Neural progenitor cell (in vitro differentiated cells): Measurements from ENCODE around the gene CDH23. TPM values are rescaled to one million over a fixed set of nuclear protein-coding genes. Genes with fewer than 3 reads are reported as not detected.

ENCODE experiments used
- DNase-seq: peaks from one replicate; pipeline ENCODE4 v3.0.0-alpha.2; 2016; ENCODE audit warnings: low spot score
- H2AFZ ChIP-seq: fragments of 200-600 bp; sonication (generic); replicated peaks from 2 replicates; pipeline ENCODE4 v1.6.1; 2016; ENCODE audit warnings: antibody characterized with exemption
- H3F3A ChIP-seq: fragments of 200-600 bp; sonication (generic); 2 replicates; pipeline ENCODE4 v1.6.1; 2016; ENCODE audit warnings: antibody characterized with exemption, low read depth
- H3K27ac ChIP-seq: fragments of 200-600 bp; sonication (generic); 2 replicates; pipeline ENCODE4 v1.5.1; 2016; ENCODE audit warnings: mild to moderate bottlenecking
- H3K27me3 ChIP-seq: fragments of 200-600 bp; sonication (generic); 2 replicates; pipeline ENCODE4 v1.6.1; 2016; ENCODE audit warnings: mild to moderate bottlenecking, moderate library complexity
- H3K36me3 ChIP-seq: fragments of 200-600 bp; sonication (generic); 2 replicates; pipeline ENCODE4 v1.5.1; 2016
- H3K4me1 ChIP-seq: fragments of 200-600 bp; sonication (generic); 2 replicates; pipeline ENCODE4 v1.6.1; 2016; ENCODE audit warnings: mixed run types
- H3K4me2 ChIP-seq: fragments of 200-600 bp; sonication (generic); 2 replicates; pipeline ENCODE4 v1.6.1; 2016
- H3K4me3 ChIP-seq: fragments of 200-600 bp; sonication (generic); 2 replicates; pipeline ENCODE4 v1.5.1; 2016
- H3K79me2 ChIP-seq: fragments of 200-600 bp; sonication (generic); 2 replicates; pipeline ENCODE4 v1.6.1; 2016; ENCODE audit warnings: low read depth
- H3K9ac ChIP-seq: fragments of 200-600 bp; sonication (generic); 2 replicates; pipeline ENCODE4 v1.6.1; 2016
- H3K9me3 ChIP-seq: fragments of 200-600 bp; sonication (generic); 2 replicates; pipeline ENCODE4 v1.5.1; 2016; ENCODE audit warnings: low read depth
- H4K20me1 ChIP-seq: fragments of 200-600 bp; sonication (generic); 2 replicates; pipeline ENCODE4 v1.6.1; 2016; ENCODE audit warnings: low read depth
- H3K27ac Mint-ChIP-seq: 3 replicates; pipeline ENCODE4 v1.8.0; 2021; ENCODE audit warnings: mixed read lengths
- H3K27me3 Mint-ChIP-seq: 2 replicates; pipeline ENCODE4 v1.8.0; 2022; ENCODE audit warnings: low read depth, mild to moderate bottlenecking, inconsistent platforms, moderate library complexity, mixed read lengths; ENCODE audit not compliant: insufficient read depth
- H3K36me3 Mint-ChIP-seq: 3 replicates; pipeline ENCODE4 v1.8.0; 2021; ENCODE audit warnings: mixed read lengths
- H3K4me1 Mint-ChIP-seq: 3 replicates; pipeline ENCODE4 v1.8.0; 2021; ENCODE audit warnings: mixed read lengths
- H3K4me3 Mint-ChIP-seq: 3 replicates; pipeline ENCODE4 v1.8.0; 2021; ENCODE audit warnings: mild to moderate bottlenecking, moderate library complexity, mixed read lengths
- H3K9me3 Mint-ChIP-seq: 3 replicates; pipeline ENCODE4 v1.8.0; 2020; ENCODE audit warnings: mixed read lengths
- CTCF ChIP-seq: fragments of 200-600 bp; sonication (generic); IDR thresholded peaks from 2 replicates; pipeline ENCODE4 v1.5.1; 2017; ENCODE audit warnings: antibody characterized with exemption, mild to moderate bottlenecking
- EZH2 ChIP-seq: fragments of 200-600 bp; sonication (generic); IDR thresholded peaks from 2 replicates; pipeline ENCODE4 v1.6.1; 2017; ENCODE audit warnings: antibody characterized with exemption, mild to moderate bottlenecking, moderate library complexity
- EZH2phosphoT487 ChIP-seq: fragments of 200-600 bp; sonication (generic); IDR thresholded peaks from 2 replicates; pipeline ENCODE4 v1.6.1; 2017; ENCODE audit warnings: antibody characterized with exemption
- total RNA-seq: library from RNA; depleted of rRNA; stranded (reverse); fragments of >200 nt; gene quantifications from 2 replicates; pipeline ENCODE4 v1.2.3, GENCODE V29; 2015; ENCODE audit warnings: low replicate concordance

Gene CDH23
- total RNA-seq, 1 donor from 2014 or later = 5.9 TPM

GRCh38 chr10:71585564-71586290 is 189.0 kb downstream of the CDH23 start:
- DNase-seq = no peak
- no peaks in the 10 kb centered on the region for H3K79me2 ChIP-seq
- no peaks in the 10 kb centered on the region for H3K9me3 ChIP-seq
- no peaks in the 10 kb centered on the region for H3F3A ChIP-seq
- no peak overlapping the region for H3K4me3 Mint-ChIP-seq
- no peaks in the 10 kb centered on the region for H3K36me3 Mint-ChIP-seq
- H3K36me3 ChIP-seq = no peaks in the 10 kb centered on the region
- peaks cover 9% of the 10 kb centered on the region for H3K27me3 Mint-ChIP-seq
- TF ChIP-seq CTCF = no peak
- no peak for TF ChIP-seq EZH2phosphoT487
- TF ChIP-seq EZH2 = no peak
- H3K4me1 Mint-ChIP-seq = peaks cover 13% of the 10 kb centered on the region
- no peaks in the 10 kb centered on the region for H3K27me3 ChIP-seq
- H3K9me3 Mint-ChIP-seq = no peaks in the 10 kb centered on the region
- H4K20me1 ChIP-seq = no peaks in the 10 kb centered on the region
- peaks cover 6% of the 10 kb centered on the region for H3K4me1 ChIP-seq
- H3K4me3 ChIP-seq = no peak overlapping the region
- no peak overlapping the region for H3K27ac ChIP-seq
- no peak overlapping the region for H2AFZ ChIP-seq
- no peak overlapping the region for H3K4me2 ChIP-seq
- no peak overlapping the region for H3K9ac ChIP-seq
- no peak overlapping the region for H3K27ac Mint-ChIP-seq

- Histone ChIP-seq H3K36me3 (no peaks in the 10 kb centered on the region), H3K9me3 (no peaks in the 10 kb centered on the region), H3K9ac (no peak overlapping the region), H3K79me2 (no peaks in the 10 kb centered on the region), H3K27me3 (no peaks in the 10 kb centered on the region), H3F3A (no peaks in the 10 kb centered on the region), H3K4me2 (no peak overlapping the region), H3K4me1 (peaks cover 6% of the 10 kb centered on the region), H2AFZ (no peak overlapping the region), H3K4me3 (no peak overlapping the region), H3K27ac (no peak overlapping the region), H4K20me1 (no peaks in the 10 kb centered on the region)
- H3K4me3 Mint-ChIP-seq = no peak overlapping the region
- peaks cover 9% of the 10 kb centered on the region for H3K4me1 Mint-ChIP-seq
- H3K9me3 Mint-ChIP-seq = no peaks in the 10 kb centered on the region
- H3K36me3 Mint-ChIP-seq = no peaks in the 10 kb centered on the region
- no peak for TF ChIP-seq EZH2
- no peak for TF ChIP-seq EZH2phosphoT487
- no peak for TF ChIP-seq CTCF
- H3K27me3 Mint-ChIP-seq = peaks cover 3% of the 10 kb centered on the region
- DNase-seq = no peak
- no peak overlapping the region for H3K27ac Mint-ChIP-seq
Observed at GRCh38 chr10:71587941-71588573, 191.3 kb downstream of the CDH23 start.

- Histone ChIP-seq H3K27me3 (no peaks in the 10 kb centered on the region), H3F3A (no peaks in the 10 kb centered on the region), H2AFZ (no peak overlapping the region), H3K4me3 (no peak overlapping the region), H3K36me3 (no peaks in the 10 kb centered on the region), H3K9ac (no peak overlapping the region), H4K20me1 (no peaks in the 10 kb centered on the region), H3K27ac (no peak overlapping the region), H3K4me1 (peaks cover 6% of the 10 kb centered on the region), H3K9me3 (no peaks in the 10 kb centered on the region), H3K79me2 (no peaks in the 10 kb centered on the region), H3K4me2 (no peak overlapping the region)
- Mint-ChIP-seq H3K36me3 (no peaks in the 10 kb centered on the region), H3K4me1 (peaks cover 9% of the 10 kb centered on the region), H3K4me3 (no peak overlapping the region), H3K9me3 (no peaks in the 10 kb centered on the region), H3K27me3 (peaks cover 3% of the 10 kb centered on the region), H3K27ac (no peak overlapping the region)
- DNase-seq = no peak
- TF ChIP-seq EZH2phosphoT487 (no peak), EZH2 (no peak), CTCF (no peak)
Observed at GRCh38 chr10:71588685-71589084, 192.0 kb downstream of the CDH23 start.
